Mesendoderm (in vitro differentiated cells): ENCODE measurements around the gene STK40.

Experiments
- DNase-seq: peaks from one replicate; pipeline ENCODE4 v3.0.0; 2013
- H2AK5ac ChIP-seq: 2 replicates; pipeline ENCODE4 v1.6.1; 2013; ENCODE audit warnings: low read length, inconsistent platforms
- H2BK120ac ChIP-seq: 2 replicates; pipeline ENCODE4 v1.6.1; 2013; ENCODE audit warnings: low read depth, mild to moderate bottlenecking, low read length, moderate library complexity, mixed read lengths
- H2BK15ac ChIP-seq: replicated peaks from 2 replicates; pipeline ENCODE4 v1.6.1; 2013; ENCODE audit warnings: low read depth, mild to moderate bottlenecking, moderate library complexity
- H2BK5ac ChIP-seq: 2 replicates; pipeline ENCODE4 v1.6.1; 2013; ENCODE audit warnings: low read length, inconsistent platforms
- H3K18ac ChIP-seq: 2 replicates; pipeline ENCODE4 v1.6.1; 2013; ENCODE audit warnings: mild to moderate bottlenecking, low read length, mixed read lengths
- H3K23ac ChIP-seq: one replicate; pipeline ENCODE4 v1.6.1; 2013; ENCODE audit warnings: low read length
- H3K27ac ChIP-seq: 2 replicates; pipeline ENCODE4 v1.5.1; 2013; ENCODE audit warnings: low read depth, mild to moderate bottlenecking, inconsistent platforms, low read length, moderate library complexity
- H3K27me3 ChIP-seq: 2 replicates; pipeline ENCODE4 v1.6.1; 2013; ENCODE audit warnings: low read length, control low read depth, mild to moderate bottlenecking, inconsistent platforms; ENCODE audit not compliant: insufficient read depth, poor library complexity
- H3K36me3 ChIP-seq: 2 replicates; pipeline ENCODE4 v1.6.1; 2013; ENCODE audit warnings: low read length, inconsistent platforms; ENCODE audit not compliant: control insufficient read depth, insufficient read depth
- H3K4ac ChIP-seq: one replicate; pipeline ENCODE4 v1.6.1; 2013; ENCODE audit warnings: low read depth, mild to moderate bottlenecking, low read length, moderate library complexity
- H3K4me1 ChIP-seq: 2 replicates; pipeline ENCODE4 v1.6.1; 2013; ENCODE audit warnings: low read depth, low read length, inconsistent platforms; ENCODE audit not compliant: control insufficient read depth
- H3K4me2 ChIP-seq: 2 replicates; pipeline ENCODE4 v1.6.1; 2013; ENCODE audit warnings: low read length
- H3K4me3 ChIP-seq: 2 replicates; pipeline ENCODE4 v1.5.1; 2013; ENCODE audit warnings: mild to moderate bottlenecking, low read length
- H3K56ac ChIP-seq: one replicate; pipeline ENCODE4 v1.6.1; 2013; ENCODE audit warnings: low read length
- H3K79me1 ChIP-seq: 2 replicates; pipeline ENCODE4 v1.6.1; 2013; ENCODE audit warnings: low read length, inconsistent platforms
- H3K79me2 ChIP-seq: 2 replicates; pipeline ENCODE4 v1.6.1; 2013; ENCODE audit warnings: mild to moderate bottlenecking, low read length; ENCODE audit not compliant: control insufficient read depth, insufficient read depth
- H3K9ac ChIP-seq: 2 replicates; pipeline ENCODE4 v1.6.1; 2013; ENCODE audit warnings: low read length, inconsistent platforms
- H4K5ac ChIP-seq: one replicate; pipeline ENCODE4 v1.6.1; 2013; ENCODE audit warnings: low read length
- H4K8ac ChIP-seq: one replicate; pipeline ENCODE4 v1.6.1; 2013; ENCODE audit warnings: low read depth, mild to moderate bottlenecking, control low read depth, low read length, moderate library complexity
- WGBS: extraction: QIAGEN DNeasy Blood & Tissue Kit; methylation state at CpG from one replicate; pipeline ENCODE4 v1.1.7; 2013; ENCODE audit warnings: low lambda C conversion rate, missing lambda C conversion rate; ENCODE audit not compliant: insufficient coverage; ENCODE audit errors: extremely low coverage; 5-methylcytosine and 5-hydroxymethylcytosine counted together

Gene STK40

DNA sequence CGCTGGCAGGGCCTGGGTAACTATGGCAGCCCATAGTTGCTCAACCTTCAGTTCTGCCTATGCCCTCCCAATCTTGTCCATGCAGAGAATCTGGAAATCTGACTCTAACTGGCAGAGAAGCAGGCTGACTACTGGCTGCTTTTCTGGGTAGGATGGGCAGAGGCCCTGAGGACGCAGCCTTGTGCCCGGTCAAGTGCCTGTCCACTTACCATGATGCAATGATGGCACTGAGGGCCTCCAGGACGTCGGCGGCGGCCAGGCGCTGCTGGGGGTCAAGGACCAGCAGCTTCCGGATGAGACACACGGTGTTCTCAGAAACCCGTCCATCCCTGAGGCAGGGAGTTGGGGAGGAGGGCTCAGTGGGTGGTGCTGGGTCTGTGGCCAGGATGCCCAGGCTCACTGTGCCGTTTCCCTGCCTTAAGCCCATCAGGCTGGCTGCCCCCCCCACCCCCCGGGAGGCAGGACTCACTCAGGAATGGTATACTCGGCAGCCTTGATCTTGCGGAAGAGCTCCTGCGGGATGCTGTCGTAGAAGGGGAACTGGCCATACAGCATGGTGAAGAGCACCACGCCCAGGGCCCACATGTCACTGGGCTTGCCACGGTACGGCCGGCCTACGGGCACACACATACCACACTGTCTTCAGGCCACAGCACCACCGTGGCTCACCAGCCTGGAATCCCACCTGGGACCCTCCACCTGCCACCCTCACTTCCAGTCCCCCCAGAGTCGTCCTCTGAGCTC is 41.9 kb downstream of the STK40 start:
- Histone ChIP-seq H2BK5ac (no peak overlapping the region), H3K9ac (no peak overlapping the region), H2AK5ac (no peak overlapping the region), H3K27me3 (no peaks in the 10 kb centered on the region), H3K4me1 (no peaks in the 10 kb centered on the region), H2BK120ac (no peak overlapping the region), H3K79me1 (no peaks in the 10 kb centered on the region), H4K8ac (no peak overlapping the region), H3K36me3 (peaks cover 10% of the 10 kb centered on the region), H3K4me2 (no peak overlapping the region), H3K27ac (no peak overlapping the region), H3K4ac (no peak overlapping the region), H4K5ac (no peak overlapping the region), H3K4me3 (no peak overlapping the region), H2BK15ac (no peak overlapping the region), H3K23ac (no peak overlapping the region), H3K18ac (no peak overlapping the region), H3K56ac (no peak overlapping the region), H3K79me2 (no peaks in the 10 kb centered on the region)
- DNase-seq: no peak
- WGBS: no CpG with 5 or more reads among the region's 24 CpGs

GRCh38 chr1:36342426-36343185 is 43.1 kb downstream of the STK40 start:
- Histone ChIP-seq H3K23ac (no peak overlapping the region), H3K4me2 (no peak overlapping the region), H3K4ac (no peak overlapping the region), H3K79me2 (no peaks in the 10 kb centered on the region), H3K27ac (no peak overlapping the region), H3K4me1 (no peaks in the 10 kb centered on the region), H3K18ac (no peak overlapping the region), H3K56ac (no peak overlapping the region), H3K9ac (no peak overlapping the region), H2AK5ac (no peak overlapping the region), H3K4me3 (no peak overlapping the region), H4K5ac (no peak overlapping the region), H2BK15ac (no peak overlapping the region), H3K36me3 (peaks cover 2% of the 10 kb centered on the region), H2BK120ac (no peak overlapping the region), H3K79me1 (no peaks in the 10 kb centered on the region), H4K8ac (no peak overlapping the region), H3K27me3 (no peaks in the 10 kb centered on the region), H2BK5ac (no peak overlapping the region)
- DNase-seq: peak; percentile 53
- WGBS: no CpG with 5 or more reads among the region's 10 CpGs

- Histone ChIP-seq H2BK120ac (no peak overlapping the region), H3K27me3 (no peaks in the 10 kb centered on the region)
- WGBS: no CpG with 5 or more reads among the region's 34 CpGs
These were observed 44.0 kb downstream of the STK40 start for GRCh38 chr1:36341626-36342320.

GRCh38 chr1:36339615-36340014 is 46.1 kb downstream of the STK40 start:
- Histone ChIP-seq H3K36me3 (no peaks in the 10 kb centered on the region), H3K4me2 (no peak overlapping the region), H3K23ac (no peak overlapping the region), H3K27me3 (no peaks in the 10 kb centered on the region), H4K8ac (no peak overlapping the region), H3K9ac (no peak overlapping the region), H3K18ac (no peak overlapping the region), H3K27ac (no peak overlapping the region), H3K4me1 (no peaks in the 10 kb centered on the region), H3K4ac (no peak overlapping the region), H2BK5ac (no peak overlapping the region), H3K4me3 (no peak overlapping the region), H3K79me1 (no peaks in the 10 kb centered on the region), H3K56ac (no peak overlapping the region), H2BK120ac (no peak overlapping the region), H3K79me2 (no peaks in the 10 kb centered on the region), H2BK15ac (no peak overlapping the region), H4K5ac (no peak overlapping the region), H2AK5ac (no peak overlapping the region)
- DNase-seq: no peak
- no CpG with 5 or more reads among the region's 9 CpGs for WGBS

More at GRCh38 chr1:36341626-36342320, 44.0 kb downstream of the STK40 start:
- H2BK5ac ChIP-seq: no peak overlapping the region
- H3K4me2 ChIP-seq: no peak overlapping the region
- H3K4me3 ChIP-seq: no peak overlapping the region
- H3K18ac ChIP-seq: no peak overlapping the region
- no peak overlapping the region for H3K56ac ChIP-seq
- H2AK5ac ChIP-seq: no peak overlapping the region
- no peak overlapping the region for H3K23ac ChIP-seq
- no peaks in the 10 kb centered on the region for H3K79me2 ChIP-seq
- no peak overlapping the region for H4K8ac ChIP-seq
- no peak overlapping the region for H4K5ac ChIP-seq
- H3K36me3 ChIP-seq: peaks cover 2% of the 10 kb centered on the region
- no peak for DNase-seq
- H3K4me1 ChIP-seq: no peaks in the 10 kb centered on the region
- H3K79me1 ChIP-seq: no peaks in the 10 kb centered on the region
- H3K9ac ChIP-seq: no peak overlapping the region
- no peak overlapping the region for H3K27ac ChIP-seq
- no peak overlapping the region for H3K4ac ChIP-seq
- H2BK15ac ChIP-seq: no peak overlapping the region

DNA sequence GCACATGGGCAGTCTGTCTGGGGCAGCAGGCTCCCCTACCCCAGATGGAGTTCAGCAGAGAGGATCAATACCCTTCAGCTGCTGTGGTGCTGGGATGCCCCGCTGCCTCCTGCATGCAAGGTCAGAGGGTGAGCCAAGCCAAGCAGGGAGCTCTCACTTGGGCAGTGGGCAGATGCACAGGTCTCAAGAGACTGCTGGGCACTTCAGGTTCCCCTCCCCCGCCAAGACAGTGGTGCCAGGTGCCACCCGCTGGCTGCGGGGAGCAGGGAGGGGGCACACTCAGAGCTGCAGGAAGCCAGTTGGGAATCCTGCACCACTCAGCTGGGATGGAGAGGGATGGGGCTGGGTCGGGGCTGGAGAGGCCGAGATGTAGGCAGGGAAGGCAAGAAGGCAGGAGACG is 46.5 kb downstream of the STK40 start:
- Histone ChIP-seq H4K8ac (no peak overlapping the region), H2BK5ac (no peak overlapping the region), H3K4me1 (no peaks in the 10 kb centered on the region), H2BK15ac (no peak overlapping the region), H3K79me1 (no peaks in the 10 kb centered on the region), H3K79me2 (no peaks in the 10 kb centered on the region), H3K27me3 (no peaks in the 10 kb centered on the region), H3K27ac (no peak overlapping the region), H3K18ac (no peak overlapping the region), H3K4me2 (no peak overlapping the region), H3K9ac (no peak overlapping the region), H2BK120ac (no peak overlapping the region), H2AK5ac (no peak overlapping the region), H3K36me3 (no peaks in the 10 kb centered on the region), H3K4me3 (no peak overlapping the region), H3K56ac (no peak overlapping the region), H3K23ac (no peak overlapping the region), H3K4ac (no peak overlapping the region), H4K5ac (no peak overlapping the region)
- no CpG with 5 or more reads among the region's 7 CpGs for WGBS
- DNase-seq: no peak
